ENCODE results near the gene CDC40. TPM values are rescaled to one million over a fixed set of nuclear protein-coding genes. Genes with fewer than 3 reads are reported as not detected.

CDC40 gene
- total and polyA plus RNA-seq, 11 donors = 5.8 to 23.5 (median 13.8) TPM

DNA sequence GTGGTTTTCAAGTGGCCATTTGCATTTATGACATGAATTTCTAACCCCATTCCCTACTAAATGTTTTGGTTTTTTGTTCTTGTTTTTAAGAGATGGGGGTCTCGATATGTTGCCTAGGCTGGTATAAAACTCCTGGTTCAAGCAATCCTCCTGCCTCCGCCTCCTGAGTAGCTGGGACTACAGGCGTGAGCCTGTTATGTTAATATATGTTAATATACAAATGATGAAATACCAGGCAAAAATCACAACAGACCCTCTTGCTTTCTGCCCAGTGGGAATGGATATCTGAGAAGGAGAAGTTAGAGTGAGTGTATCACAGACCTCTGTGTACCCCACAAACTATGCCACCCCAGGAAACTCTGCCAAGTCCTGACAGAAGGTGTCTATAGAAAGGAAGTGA, 66.2 kb downstream of the CDC40 start:
- Histone ChIP-seq H3K27ac (no peak overlapping the region), H3K4me3 (no peak overlapping the region), H3K4me1 (no peaks in the 10 kb centered on the region), H3K27me3 (no peaks in the 10 kb centered on the region), H3K36me3 (peaks cover 0 to 12% (median 0%) of the 10 kb centered on the region in 9 donors), H3K9me3 (peaks cover 0 to under 1% (median 0%) of the 10 kb centered on the region in 12 donors)
- TF ChIP-seq, protein P1, sequence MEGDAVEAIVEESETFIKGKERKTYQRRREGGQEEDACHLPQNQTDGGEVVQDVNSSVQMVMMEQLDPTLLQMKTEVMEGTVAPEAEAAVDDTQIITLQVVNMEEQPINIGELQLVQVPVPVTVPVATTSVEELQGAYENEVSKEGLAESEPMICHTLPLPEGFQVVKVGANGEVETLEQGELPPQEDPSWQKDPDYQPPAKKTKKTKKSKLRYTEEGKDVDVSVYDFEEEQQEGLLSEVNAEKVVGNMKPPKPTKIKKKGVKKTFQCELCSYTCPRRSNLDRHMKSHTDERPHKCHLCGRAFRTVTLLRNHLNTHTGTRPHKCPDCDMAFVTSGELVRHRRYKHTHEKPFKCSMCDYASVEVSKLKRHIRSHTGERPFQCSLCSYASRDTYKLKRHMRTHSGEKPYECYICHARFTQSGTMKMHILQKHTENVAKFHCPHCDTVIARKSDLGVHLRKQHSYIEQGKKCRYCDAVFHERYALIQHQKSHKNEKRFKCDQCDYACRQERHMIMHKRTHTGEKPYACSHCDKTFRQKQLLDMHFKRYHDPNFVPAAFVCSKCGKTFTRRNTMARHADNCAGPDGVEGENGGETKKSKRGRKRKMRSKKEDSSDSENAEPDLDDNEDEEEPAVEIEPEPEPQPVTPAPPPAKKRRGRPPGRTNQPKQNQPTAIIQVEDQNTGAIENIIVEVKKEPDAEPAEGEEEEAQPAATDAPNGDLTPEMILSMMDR (IDR thresholded peaks at IDR 0.05) = no peak
- no peak for TF ChIP-seq POLR2A (IDR thresholded peaks at IDR 0.05)
- WGBS, 4 donors = 88 to 93% (median 93%) methylated on average over 3 of the region's 3 CpGs
- ATAC-seq (no peak), DNase-seq (no peak)
- intact Hi-C loops (cut with DNase I) = no loop called here

DNA sequence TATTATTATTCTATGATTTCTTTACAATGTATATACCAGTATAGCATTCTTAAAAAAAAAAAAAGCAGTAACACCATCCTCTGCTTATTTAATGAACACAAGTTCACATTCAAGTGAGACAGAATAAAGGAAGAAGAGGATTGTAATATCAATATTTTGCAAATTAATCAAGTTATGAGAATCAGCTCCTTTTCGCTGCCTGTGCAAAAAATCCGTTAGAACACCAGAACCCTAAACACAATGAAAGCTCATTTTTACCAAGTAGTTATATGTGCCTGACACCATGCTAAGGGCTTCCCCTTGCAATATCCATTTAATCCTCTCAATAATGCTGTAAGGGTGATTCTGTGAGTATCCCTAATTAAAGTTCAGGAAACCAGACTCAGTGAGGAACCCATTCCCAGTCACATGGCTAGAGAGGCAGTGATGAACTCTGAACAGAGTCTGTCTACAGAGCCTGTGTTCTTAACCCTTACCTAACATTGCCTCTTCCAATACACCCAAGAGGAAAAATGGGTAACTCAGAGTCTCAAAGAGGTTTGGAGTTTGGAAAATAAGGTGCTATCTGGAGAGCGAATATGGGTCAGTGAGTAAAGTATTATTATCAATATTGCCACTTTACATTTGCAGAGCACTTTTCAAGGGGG, 66.8 kb downstream of the CDC40 start:
- Histone ChIP-seq H3K27me3 (no peaks in the 10 kb centered on the region), H3K27ac (no peak overlapping the region), H3K4me1 (no peaks in the 10 kb centered on the region), H3K9me3 (peaks cover 0 to 6% (median 0%) of the 10 kb centered on the region in 12 donors), H3K4me3 (no peak overlapping the region), H3K36me3 (peaks cover 0 to 12% (median 0%) of the 10 kb centered on the region in 9 donors)
- intact Hi-C loops (cut with DNase I) = no loop called here
- DNase-seq (no peak), ATAC-seq (no peak)
- 95 to 97% (median 96%) methylated on average over 3 of the region's 3 CpGs for WGBS, 4 donors
- TF ChIP-seq POLR2A (IDR thresholded peaks at IDR 0.05) = no peak
- TF ChIP-seq, protein P1 (IDR thresholded peaks at IDR 0.05) = no peak

DNA sequence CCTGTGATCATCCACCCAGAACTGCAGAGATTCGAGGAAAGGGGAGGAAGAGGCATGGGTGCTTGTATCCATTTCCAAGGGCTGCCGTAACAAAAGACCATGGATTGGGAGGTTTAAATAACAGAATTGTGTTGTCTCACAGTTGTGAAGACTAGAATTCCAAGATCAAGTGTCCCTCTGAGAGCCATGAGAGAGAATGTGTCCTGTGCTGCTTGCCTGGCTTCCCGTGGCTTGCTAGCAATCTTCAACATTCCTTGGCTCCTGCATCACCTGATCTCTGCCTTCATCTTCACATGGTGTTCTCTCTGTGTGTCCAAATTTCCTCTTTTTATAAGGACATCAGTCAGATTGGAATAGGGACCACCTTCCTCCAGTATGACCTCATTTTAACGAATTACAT, 69.8 kb downstream of the CDC40 start:
- H3K27ac ChIP-seq = no peak overlapping the region
- H3K27me3 ChIP-seq = no peaks in the 10 kb centered on the region
- intact Hi-C loops (cut with DNase I) = no loop called here
- no peak overlapping the region for H3K4me3 ChIP-seq
- TF ChIP-seq, protein P1 (IDR thresholded peaks at IDR 0.05) = no peak
- no peak for TF ChIP-seq POLR2A (IDR thresholded peaks at IDR 0.05)
- ATAC-seq (no peak), DNase-seq (no peak)
- 73 to 94% (median 83%) methylated on average over 4 of the region's 4 CpGs for WGBS, 4 donors
- H3K9me3 ChIP-seq = peaks cover 0 to 10% (median 0%) of the 10 kb centered on the region in 12 donors
- H3K36me3 ChIP-seq = peaks cover 0 to 7% (median 0%) of the 10 kb centered on the region in 9 donors
- no peaks in the 10 kb centered on the region for H3K4me1 ChIP-seq

DNA sequence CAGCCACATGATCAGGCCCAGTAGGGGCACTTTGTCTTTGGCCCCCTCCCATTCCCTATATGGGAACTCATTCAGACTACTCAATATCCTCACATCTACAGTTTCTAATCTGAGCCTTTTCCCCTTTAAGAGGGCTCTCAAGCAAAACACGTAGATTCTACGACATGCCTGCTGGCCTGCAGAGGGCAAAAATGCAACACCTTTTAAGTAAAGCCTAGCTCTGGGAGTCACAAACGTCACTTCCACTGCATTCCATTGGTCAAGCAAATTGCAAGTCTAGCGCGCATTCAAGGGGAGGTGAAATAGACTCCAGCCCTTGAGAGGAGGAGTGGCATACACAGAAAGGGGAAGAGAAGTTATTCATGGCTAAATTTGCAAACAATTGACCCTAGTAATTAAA, 70.6 kb downstream of the CDC40 start:
- Histone ChIP-seq H3K27ac (no peak overlapping the region), H3K27me3 (no peaks in the 10 kb centered on the region), H3K4me1 (no peaks in the 10 kb centered on the region), H3K9me3 (peaks cover 0 to 10% (median 0%) of the 10 kb centered on the region in 12 donors), H3K36me3 (no peaks in the 10 kb centered on the region), H3K4me3 (no peak overlapping the region)
- ATAC-seq (no peak), DNase-seq (no peak)
- intact Hi-C loops (cut with DNase I) = no loop called here
- 52 to 63% (median 59%) methylated on average over 5 of the region's 5 CpGs for WGBS, 4 donors
- TF ChIP-seq, protein P1 (IDR thresholded peaks at IDR 0.05) = no peak
- no peak for TF ChIP-seq POLR2A (IDR thresholded peaks at IDR 0.05)

Data from heart left ventricle (tissue), 16 donors.